GM18505 (cell line): ENCODE measurements around the gene CLEC10A.
"Not testable (repeated sequence)": the region's sequence is repeated elsewhere in the genome, so short reads cannot be mapped to it uniquely, and the experiment has no call there.

ENCODE experiments used
- ATAC-seq: cut with Tn5 transposase; IDR thresholded peaks from one replicate; pipeline ENCODE4 v1.9.1; 2021; ENCODE audit not compliant: unreplicated experiment
- POLR2A ChIP-seq: IDR thresholded peaks from 4 replicates; pipeline ENCODE4 v1.6.1; 2011; ENCODE audit warnings: borderline replicate concordance; ENCODE audit not compliant: insufficient read depth, insufficient read length; ENCODE audit errors: extremely low read depth

Gene CLEC10A

DNA sequence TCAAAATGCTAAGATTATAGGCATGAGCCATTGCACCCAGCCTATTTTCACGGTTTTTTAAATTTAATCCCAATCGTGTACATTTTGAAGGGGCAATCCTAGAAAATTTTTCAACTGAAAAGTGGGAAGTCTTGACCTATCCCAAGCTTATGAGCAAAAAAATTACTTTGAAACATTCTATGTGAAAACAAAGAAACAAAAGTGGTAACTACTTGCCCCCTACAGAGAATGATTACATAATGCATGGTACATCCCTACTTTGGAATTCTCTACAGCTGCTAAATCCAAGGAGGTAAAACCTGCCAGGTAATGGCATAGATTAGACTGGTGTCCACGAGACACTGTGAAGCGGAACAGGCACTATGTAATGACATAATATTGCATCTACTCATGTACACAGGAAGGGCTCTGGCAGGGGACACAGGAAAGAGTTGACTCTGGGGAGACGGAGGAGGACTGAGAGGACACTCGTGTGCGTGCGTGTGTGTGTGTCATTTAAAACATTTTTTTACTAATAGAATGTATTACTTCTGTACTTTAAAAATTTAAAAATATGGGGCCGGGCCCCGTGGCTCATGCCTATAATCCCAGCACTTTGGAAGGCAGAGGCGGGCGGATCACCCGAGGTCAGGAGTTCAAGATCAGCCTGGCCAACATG, 18.9 kb upstream of the CLEC10A start:
- no peak for TF ChIP-seq POLR2A

DNA sequence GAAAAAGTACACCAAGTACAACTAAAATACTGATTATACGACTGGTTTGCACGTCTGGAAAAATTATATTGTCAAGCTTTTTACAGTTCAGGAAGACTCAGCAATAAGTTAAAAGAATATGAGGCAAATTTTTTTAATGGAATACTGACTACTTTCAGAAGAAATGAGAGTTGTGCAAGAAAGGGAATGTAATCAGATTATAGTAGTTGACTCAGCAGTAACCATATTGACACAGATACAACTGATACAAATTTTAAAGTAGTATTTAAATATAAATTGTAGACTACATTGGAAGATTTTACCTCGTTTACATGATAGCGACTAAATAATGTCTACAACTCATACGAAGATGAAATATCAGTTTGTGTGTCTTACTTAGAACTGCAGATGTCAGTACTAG, 17.9 kb upstream of the CLEC10A start:
- no peak for TF ChIP-seq POLR2A
- no peak for ATAC-seq

More for the DNA sequence above, 18.9 kb upstream of the CLEC10A start:
- ATAC-seq = no peak

DNA sequence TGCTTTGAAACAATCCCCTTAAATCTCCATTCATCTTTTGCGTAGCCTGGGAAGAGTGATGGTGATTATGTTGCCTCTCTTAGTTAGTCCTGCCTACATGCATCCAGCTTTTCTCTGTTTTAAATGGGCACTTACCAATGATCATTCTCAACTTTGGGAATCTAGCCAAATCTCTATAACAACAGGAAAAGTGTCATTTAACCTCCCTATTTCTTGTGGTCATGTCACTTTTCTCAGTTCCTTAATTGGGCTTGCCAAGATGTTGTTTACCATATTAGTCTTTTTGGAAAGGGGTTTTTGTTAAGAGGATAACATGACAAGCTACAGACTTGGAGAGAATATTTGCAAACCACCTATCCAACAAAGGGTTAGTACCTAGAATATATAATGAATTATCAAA, 15.6 kb upstream of the CLEC10A start:
- no peak for TF ChIP-seq POLR2A
- ATAC-seq = no peak

DNA sequence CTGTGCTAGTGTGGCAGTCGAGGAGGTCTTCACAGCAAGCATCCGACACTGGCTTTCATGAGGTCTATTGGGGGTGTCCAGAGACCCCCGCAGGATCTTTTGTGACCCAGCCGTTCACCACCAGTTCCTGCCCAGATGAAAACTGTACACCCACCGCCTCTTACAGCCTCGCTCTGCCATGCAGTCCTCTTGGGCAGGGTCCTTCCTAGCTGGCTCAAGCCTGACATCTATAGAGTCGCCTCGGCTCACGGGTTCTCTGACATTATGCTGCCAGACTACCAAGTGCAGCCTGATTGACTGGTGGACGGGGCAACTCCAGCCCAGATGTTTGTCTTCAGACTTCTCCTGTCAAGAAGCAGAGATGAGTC, 14.6 kb upstream of the CLEC10A start:
- no peak for TF ChIP-seq POLR2A
- ATAC-seq = no peak

DNA sequence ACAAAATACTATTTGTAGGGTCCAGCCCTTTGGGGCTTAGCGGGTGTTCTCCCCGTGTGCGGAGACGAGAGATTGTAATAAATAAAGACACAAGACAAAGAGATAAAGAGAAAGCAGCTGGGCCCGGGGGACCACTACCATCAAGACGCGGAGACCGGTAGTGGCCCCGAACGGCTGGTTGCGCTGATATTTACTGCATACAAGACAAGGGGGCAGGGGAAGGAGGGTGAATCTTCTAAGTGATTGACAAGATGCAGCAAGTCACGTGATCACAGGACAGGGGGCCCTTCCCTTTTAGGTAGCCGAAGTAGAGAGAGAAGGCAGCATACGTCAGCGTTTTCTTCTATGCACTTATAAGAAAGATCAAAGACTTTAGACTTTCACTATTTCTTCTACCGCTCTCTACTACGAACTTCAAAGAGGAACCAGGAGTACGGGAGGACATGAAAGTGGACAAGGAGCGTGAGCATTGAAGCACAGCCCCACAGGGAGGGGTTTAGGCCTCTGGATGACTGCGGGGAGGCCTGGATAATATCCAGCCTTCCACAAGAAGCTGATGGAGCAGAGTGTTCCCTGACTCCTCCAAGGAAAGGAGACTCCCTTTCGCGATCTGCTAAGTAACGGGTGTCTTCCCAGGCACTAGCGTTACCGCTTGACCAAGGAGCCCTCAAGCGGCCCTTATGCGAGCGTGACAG, 11.4 kb upstream of the CLEC10A start:
- ATAC-seq = not testable (repeated sequence)

DNA sequence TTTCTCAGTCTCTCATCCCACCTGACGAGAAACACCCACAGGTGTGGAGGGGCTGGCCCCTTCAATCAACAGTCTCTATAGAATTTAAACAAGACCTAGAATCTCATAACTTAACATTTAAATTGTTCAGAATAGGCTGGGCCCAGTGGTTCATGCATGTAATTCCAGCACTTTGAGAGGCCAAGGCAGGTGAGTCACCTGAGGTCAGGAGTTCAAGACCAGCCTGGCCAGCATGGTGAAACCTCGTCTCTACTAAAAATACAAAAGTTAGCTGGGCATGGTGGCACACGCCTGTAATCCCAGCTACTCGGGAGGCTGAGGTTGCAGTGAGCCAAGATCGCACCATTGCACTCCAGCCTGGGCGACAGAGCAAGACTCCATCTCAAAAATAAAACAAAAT, 9.5 kb upstream of the CLEC10A start:
- not testable (repeated sequence) for ATAC-seq

DNA sequence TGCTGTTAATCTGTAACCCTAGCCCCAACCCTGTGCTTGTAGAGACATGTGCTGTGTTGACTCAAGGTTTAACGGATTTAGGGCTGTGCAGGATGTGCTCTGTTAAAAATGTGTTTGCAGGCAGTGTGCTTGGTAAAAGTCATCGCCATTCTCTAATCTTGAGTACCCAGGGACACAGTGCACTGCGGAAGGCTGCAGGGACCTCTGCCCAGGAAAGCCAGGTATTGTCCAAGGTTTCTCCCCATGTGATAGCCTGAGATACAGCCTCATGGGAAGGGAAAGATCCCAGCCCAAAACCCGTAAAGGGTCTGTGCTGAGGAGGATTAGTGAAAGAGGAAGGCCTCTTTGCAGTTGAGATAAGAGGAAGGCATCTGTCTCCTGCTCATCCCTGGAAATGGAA, 8.4 kb upstream of the CLEC10A start:
- ATAC-seq = not testable (repeated sequence)

DNA sequence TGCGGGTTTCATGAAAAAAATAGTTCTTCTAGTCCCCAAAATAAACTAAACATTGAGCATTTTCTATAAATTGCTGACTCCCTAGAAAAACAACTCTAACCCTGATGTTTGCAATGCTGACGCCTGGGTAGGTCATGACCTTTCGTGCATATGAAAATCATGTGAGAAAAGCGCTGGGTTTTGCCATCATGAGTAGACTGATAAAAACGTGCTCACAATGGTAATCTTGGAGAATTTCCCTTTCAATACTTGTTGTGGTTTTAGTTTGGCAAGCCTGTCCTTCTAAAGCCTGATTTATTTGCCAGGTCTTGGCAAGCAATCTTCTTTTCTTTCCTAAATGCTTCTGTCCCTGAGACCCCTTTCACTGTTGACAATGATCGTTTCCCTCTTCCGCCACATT, 4.0 kb upstream of the CLEC10A start:
- no peak for TF ChIP-seq POLR2A
- ATAC-seq = no peak

DNA sequence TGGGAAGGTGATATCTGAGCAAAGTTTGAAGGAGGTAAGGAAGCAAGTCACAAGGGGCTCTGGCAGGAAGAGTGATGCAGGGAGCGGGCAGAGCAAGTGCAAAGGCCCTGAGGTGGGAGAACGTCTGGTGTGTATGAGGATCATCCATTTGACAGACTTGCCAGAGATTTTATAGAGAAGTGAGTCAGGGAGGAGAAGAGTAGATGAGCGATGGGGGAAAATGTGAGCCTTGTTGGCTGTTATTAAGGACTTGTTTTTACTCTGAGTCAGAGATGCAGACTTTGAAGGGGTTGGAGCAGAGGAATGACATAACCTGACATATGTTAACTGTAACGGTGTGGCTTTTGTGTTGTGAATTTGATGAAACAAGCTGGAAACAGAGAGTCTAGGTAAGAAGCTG, 3.5 kb upstream of the CLEC10A start:
- ATAC-seq = no peak
- no peak for TF ChIP-seq POLR2A

DNA sequence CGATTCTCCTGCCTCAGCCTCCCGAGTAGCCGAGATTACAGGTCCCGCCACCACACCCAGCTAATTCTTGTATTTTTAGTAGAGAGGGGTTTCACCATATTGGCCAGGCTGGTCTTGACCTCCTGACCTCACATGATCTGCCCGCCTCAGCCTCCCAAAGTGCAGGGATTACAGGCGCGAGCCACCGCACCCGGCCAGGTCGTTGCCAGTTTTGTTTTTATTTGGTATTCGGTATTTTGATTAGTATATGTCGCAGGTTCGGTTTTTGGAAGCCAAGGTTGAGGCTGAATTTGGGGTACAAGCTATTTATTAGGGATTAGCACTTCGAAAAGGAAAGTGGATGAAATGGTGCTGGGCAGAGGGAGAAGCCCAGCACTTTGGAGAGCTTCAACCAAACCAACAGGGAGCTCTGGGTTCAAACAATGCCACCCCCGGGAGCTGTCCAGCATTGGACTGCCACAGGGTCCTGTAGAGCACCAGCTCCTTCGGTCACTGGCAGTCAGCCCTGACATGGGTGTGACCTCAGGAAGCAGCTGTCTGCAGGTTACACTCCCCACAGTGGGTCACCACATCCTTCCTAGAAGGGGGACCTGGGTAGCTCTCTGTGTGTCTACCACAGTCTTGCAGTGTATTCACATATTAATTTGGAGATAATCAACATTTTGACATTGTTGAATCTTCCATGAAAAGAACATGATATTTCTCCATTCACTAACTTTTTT, 1.5 kb upstream of the CLEC10A start:
- TF ChIP-seq POLR2A = no peak
- ATAC-seq = no peak

DNA sequence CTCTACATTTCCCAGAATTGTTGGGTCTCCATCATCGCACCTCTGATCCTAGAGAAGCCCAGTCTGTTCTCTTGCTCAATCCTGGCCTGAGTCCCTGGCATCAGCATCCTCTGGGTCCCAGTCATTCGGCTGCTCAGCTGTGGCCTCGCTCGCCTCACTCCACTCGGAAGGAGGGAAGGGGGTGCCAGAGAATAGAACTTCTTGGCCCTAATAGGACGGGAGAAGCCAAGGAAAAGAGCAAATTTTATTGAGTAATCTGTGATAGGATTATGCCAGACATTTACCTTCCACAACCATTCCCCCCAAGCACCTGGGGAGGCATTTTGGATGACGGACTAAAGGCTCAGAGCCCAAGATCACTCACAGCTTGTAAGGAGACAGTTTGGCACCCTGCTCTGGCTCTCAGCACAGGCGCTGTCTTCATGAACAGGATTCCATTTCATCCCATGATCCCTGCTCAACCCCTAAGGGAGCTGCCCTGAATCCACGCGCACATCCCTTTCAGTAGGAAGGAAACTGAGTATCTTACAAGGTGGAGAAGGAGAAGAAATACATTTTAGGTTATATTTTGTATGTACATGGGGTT, 498 bp upstream of the CLEC10A start:
- ATAC-seq = no peak

DNA sequence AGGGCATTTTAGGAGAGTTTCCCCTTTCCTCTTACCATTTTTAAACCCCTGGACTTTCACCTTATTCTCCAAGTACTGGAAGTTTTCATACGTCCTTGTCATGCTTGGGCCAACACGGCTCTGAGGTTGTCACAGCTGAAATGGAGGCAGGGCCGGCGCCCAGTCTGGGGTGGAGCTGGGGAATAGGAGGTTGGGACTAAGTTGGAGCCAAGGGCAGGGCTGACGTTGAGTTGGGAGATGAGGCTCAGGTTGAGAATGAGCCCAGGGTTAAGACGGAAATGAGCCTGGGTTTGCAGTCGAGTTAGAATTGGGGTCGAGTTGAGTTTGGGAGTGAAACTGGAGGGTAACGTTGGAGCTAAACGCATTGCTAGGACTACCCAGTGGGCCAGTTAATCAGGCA, 1.3 kb downstream of the CLEC10A start:
- no peak for TF ChIP-seq POLR2A
- ATAC-seq = no peak

More for the DNA sequence above, 498 bp upstream of the CLEC10A start:
- no peak for TF ChIP-seq POLR2A

DNA sequence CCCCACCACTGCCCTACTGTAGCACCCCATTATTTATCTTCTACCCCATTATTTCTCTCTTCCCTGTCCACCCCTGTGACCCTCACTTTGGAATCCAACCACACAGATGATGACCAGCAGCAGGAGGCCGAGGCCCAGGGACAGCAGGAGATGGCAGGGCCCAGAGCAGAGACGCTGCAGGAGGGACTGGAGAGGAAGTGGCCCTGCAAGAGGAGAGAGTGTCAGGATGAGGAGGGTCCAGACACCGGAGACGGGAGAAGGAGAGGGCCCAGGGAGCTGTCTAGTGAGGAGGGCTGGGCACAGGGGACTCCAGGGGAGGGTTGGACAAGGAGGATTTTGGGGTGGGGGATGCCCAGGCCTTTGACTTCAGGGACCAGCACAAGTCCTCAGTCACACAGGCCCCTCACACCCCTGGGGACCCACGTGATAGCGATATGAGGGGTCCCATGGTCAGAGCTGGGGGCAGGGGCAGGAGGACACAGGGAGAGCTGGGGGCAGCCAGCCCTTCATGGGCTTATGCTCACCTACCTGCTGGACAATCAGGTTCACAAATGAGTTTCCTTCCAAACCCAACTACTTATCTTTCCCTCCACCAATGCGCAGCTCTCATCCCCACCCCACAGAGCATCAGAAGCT, 2.0 kb downstream of the CLEC10A start:
- ATAC-seq = no peak
- TF ChIP-seq POLR2A = no peak

DNA sequence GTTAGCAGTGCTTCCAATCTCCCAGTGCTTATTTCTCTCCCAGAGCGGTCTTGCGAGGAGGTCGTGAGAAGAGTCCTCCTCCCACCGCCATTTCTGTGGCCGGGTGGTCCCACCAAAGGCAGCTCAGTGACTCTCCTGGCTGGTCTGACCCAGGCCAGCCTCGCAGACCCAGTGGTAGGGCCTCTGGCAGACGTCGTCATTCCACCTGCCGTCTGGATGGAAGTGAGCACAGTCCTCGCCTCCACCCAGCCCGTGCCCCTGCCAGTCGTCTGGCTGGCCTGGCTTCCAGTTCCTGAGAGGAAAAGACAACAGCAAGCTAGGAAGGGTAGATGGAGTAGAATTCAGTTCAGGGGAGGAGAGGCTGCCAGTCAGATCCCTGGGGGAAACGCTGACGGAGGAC, 5.1 kb downstream of the CLEC10A start:
- no peak for ATAC-seq
- no peak for TF ChIP-seq POLR2A
